GM21423 (cell line): ENCODE results near the gene MAP3K3.

ENCODE experiments used
- ATAC-seq: cut with Tn5 transposase; IDR thresholded peaks from one replicate; pipeline ENCODE4 v1.9.1; 2021; ENCODE audit warnings: mild to moderate bottlenecking, moderate library complexity; ENCODE audit not compliant: unreplicated experiment

MAP3K3 gene

DNA sequence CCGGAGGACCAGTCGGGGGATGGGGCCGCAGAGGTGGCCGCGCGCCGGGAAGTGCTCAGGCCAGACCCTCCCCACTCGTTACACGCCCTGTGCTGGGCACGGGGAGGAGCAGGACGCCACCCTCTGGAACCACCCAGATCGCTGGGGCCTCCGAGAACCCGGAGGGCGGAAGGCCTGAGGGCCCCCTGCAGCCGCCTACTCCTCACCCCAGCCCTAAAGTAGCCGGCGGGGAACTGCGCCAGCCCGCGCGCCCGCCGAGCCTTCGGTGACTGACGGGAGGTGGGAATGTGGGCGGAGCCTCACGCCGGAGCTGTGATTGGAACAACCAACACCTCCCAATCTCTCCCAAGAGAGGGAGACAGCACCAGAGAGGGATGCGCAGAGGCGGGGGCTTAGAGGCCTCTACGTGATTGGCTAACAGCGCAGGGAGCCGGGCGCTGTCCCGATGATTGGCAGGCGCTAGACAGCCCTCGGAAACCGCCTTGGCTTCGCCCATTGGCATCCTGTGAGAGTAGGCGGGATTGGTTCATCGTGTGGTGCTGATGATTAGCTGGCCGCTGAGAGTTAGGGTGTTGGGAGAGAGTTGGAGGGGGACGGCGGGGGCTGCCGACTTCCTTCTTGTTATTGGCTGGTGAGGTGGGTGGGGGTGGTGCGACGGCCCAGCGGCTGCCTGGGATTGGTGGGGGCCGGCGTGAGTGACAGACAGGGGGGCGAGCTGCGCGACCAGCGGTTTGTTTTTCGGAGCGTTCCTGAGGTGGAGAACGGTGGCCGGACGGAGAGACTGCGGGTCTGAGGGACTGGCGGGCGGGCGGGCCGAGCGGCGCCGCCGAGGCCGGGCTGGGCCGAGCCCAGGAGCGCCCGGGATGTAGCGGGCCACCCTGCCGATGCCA is at the start of gene MAP3K3:
TSS of gene MAP3K3 (plus strand) at position 734 of the 890 bp plus-strand sequence. CDS start 343 bp downstream, outside the sequence.
- ATAC-seq = peak; percentile 91

DNA sequence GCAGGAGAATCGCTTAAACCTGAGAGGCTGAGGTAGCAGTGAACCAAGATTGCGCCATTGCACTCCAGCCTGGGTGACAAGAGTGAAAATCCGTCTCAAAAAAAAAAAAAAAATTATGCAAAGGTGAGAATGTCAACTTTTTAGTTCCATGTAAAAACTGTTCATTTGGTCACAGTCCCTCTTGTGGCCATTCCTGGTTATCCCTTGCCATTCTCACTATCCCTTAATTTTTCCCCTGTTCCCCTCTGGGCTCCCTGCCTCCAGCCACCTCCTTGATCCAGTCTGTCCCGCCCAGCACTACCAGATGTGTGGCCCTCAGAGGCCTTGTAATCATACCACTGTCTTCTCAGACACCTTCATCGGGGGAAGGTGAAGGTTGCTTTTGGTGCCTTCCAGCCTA is 48.6 kb upstream of the MAP3K3 start:
- no peak for ATAC-seq

GRCh38 chr17:63578027-63578768 is 44.0 kb upstream of the MAP3K3 start:
- ATAC-seq = no peak

- no peak for ATAC-seq
Measured at GRCh38 chr17:63578769-63579111, 43.5 kb upstream of the MAP3K3 start.

- ATAC-seq = no peak
Measured at GRCh38 chr17:63579633-63580032, 42.6 kb upstream of the MAP3K3 start.

- no peak for ATAC-seq
Measured at GRCh38 chr17:63587770-63588169, 34.4 kb upstream of the MAP3K3 start.

DNA sequence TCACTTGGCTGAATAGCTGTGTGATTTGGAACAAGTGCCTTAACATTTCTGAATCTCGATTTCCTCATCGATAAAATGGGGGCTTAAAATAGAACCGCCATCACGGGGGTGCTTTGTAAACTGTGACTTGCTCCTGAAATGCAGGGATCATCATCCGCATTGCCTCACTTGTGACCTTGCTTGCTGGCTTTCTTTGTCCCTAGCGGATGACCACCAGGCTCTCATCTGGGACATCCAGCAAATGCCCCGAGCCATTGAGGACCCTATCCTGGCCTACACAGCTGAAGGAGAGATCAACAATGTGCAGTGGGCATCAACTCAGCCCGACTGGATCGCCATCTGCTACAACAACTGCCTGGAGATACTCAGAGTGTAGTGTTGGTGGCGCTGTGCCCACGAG is 33.4 kb upstream of the MAP3K3 start:
- no peak for ATAC-seq

GRCh38 chr17:63589646-63590045 is 32.6 kb upstream of the MAP3K3 start:
- no peak for ATAC-seq

- no peak for ATAC-seq
Measured at GRCh38 chr17:63592797-63593196, 29.4 kb upstream of the MAP3K3 start.

- ATAC-seq = no peak
Measured at GRCh38 chr17:63595132-63595531, 27.1 kb upstream of the MAP3K3 start.

DNA sequence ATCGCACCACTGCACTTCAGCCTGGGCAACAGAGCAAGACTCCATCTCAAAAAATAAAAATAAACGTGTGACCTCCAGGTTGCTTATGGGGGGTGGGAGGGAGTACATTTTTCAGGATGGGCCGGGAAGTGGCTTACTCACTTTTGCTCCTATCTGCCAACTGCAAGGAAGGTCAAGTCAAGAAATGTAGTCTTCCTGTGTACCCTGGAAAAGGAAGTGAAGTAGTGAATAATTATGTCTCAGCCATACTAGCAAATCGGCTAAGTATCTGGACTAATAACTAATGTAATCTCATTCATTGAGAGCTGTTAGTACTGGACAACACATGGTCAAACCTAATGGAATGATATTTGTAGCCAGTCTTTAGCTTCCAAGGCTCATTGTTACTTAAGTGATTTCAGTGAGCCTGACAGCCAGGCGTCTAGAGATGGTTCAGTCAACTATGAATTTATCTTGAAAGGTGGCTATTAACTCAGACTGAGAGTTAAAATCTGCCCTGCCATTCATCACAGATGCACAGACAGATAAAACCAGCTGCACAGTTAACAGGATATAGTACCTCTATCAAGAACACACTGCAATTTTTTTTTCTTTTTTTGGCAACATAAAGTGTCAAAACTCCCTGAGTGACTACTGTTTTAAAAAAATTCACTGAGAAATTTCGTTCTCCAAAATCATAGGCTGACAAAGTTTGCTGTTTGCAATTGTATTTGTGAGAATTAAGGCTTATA is 25.2 kb upstream of the MAP3K3 start:
- no peak for ATAC-seq

DNA sequence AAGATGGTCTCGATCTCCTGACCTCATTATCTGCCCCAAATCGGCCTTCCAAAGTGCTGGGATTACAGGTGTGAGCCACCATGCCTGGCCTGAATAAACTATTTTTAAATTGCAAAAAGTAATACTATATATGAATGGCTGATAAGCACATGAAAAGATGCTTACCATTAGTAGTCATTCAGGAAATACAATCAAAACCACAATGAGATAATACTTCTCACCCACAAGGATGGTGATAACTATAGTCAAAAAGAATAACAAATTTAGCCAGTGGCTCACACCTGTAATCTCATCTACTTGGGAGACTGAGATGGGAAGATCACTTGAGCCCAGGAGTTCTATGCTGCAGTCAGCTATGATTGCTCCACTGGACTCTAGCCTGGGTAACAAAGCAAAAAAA is 23.9 kb upstream of the MAP3K3 start:
- no peak for ATAC-seq

DNA sequence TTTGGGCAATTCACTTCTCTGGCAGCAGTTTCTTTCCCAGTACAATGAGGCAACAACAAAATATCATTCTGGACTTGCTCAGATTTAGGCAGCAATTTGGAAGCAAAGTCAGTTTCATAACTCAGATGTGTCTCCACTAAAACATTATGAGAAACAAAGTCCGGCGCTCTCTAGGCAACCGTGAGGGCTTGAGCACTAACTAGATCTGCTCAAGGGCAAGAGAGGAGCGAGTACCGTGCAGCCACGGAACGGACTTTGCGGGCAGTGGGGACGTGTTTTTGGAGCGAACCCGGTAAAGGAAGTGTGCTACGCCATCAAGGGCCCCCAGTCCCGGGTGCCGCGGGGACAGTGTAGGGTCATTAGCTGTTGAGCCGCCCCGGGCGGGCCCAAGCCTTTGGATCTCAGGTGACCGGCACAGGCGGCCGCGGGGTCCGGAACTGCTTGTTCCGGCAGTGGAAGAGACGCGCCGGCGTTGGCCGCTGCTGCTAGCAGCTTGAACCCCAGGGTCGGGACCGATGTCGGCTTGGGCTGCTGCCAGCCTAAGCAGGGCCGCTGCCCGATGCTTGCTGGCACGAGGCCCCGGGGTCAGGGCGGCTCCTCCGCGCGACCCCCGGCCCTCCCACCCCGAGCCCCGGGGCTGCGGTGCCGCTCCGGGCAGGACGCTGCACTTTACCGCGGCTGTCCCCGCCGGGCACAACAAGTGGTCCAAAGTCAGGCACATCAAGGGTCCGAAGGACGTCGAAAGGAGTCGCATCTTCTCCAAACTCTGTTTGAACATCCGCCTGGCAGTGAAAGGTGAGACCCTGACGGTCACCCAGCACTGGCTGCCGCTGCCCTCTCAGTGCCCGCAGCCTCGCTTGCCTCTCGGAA is 21.4 kb upstream of the MAP3K3 start, which contains the start of gene TACO1:
TSS of gene TACO1 (plus strand) at position 327 of the 870 bp plus-strand sequence. CDS start at position 516, 189 bp downstream.
- ATAC-seq = peak; percentile 88

GRCh38 chr17:63601439-63602371 is 20.5 kb upstream of the MAP3K3 start:
- ATAC-seq = no peak

DNA sequence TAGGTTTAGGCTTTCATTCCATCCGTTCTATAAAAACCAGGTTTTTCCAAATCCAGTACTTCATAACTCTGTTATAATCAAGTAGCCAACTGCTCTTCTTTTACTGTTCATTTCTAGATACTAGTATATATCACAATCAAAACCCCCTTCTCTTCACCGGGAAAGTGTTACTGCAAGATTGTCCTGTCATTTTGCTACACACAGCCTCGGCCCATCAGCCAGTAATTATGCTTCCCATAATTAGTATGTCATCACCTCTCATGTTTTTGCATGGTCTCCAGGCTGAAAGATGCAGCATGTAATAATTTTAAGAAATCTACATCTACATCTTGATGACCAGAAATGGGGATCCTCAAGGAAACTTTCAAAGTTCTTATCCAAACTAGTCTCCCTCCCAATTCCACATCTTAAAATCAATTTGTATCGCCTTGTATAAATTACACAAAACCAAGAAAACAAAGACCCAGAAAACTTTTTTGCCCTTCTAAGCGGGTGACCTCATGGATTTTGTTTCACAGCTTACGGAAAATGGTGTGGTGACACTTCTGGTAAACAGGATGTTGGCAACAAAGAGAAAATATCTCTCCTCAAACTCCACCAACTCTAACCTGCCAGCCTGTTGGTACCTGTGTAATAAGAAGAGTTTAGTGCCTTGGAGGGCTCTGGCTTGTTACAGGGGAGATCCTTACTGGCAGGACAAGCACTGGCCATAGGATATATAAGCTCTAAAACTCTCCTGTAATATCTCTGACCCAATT is 12.2 kb upstream of the MAP3K3 start:
- no peak for ATAC-seq

GRCh38 chr17:63610854-63611253 is 11.4 kb upstream of the MAP3K3 start:
- ATAC-seq = no peak

- ATAC-seq = no peak
Measured at GRCh38 chr17:63611354-63611753, 10.9 kb upstream of the MAP3K3 start.

DNA sequence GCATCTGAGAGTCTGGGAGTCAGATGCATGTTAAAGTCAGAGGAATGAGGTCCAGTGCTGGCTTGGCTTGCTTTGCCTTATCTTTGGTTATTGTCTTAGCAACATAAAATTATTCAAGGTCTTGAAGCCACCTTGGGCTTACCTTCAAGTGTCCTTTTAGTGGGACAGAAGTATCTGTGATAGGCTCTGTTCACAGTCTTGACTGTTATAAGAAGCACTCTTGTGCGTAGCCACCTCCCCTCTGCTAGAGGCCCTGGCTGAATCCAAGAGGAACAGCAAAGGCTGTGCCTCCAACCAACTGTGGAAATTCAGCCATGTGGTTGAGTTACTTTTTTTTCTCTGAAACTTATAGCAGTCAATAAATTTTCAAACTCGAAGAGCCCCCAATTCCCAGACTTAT is 8.6 kb upstream of the MAP3K3 start:
- ATAC-seq = no peak
